ENCODE data around the gene TAB2. TPM values are rescaled to one million over a fixed set of nuclear protein-coding genes. Genes with fewer than 3 reads are reported as not detected.

The TAB2 gene
- total and polyA plus RNA-seq, 2 donors (not counting 1 experiment from before 2014, with no cell fraction given) = 31.6 to 88.5 TPM

- no peaks in the 10 kb centered on the region for H3K27me3 Mint-ChIP-seq
- H3K79me2 ChIP-seq (ENCODE audit: control insufficient read depth, insufficient read depth, low read length) = peaks cover 34% of the 10 kb centered on the region
- DNase-seq (no peak), ATAC-seq (ENCODE audit: low read depth) (no peak)
- no peak for TF ChIP-seq EZH2 (IDR thresholded peaks at IDR 0.05; ENCODE audit: borderline replicate concordance, insufficient read depth, low read depth, low read length, poor library complexity, severe bottlenecking)
- TF ChIP-seq CTCF (IDR thresholded peaks at IDR 0.05) = no peak
- H2AFZ ChIP-seq (ENCODE audit: insufficient read depth, low read depth, low read length, poor library complexity, severe bottlenecking) = no peak overlapping the region
- no peaks in the 10 kb centered on the region for H3K4me1 ChIP-seq (ENCODE audit: control insufficient read depth in 2 of 2, insufficient read depth in 2 of 2, low read length in 2 of 2)
- no peaks in the 10 kb centered on the region for H3K27me3 ChIP-seq (replicated peaks in 1 of 4; ENCODE audit: control extremely low read depth in 1 of 4, control insufficient read depth in 3 of 4, insufficient read depth in 4 of 4, low read length in 3 of 4)
- H4K20me1 ChIP-seq (ENCODE audit: control insufficient read depth, insufficient read depth, low read length, poor library complexity, severe bottlenecking) = peaks cover 26% of the 10 kb centered on the region
- H3K27ac Mint-ChIP-seq = no peak overlapping the region
- ChIA-PET POLR2A (no interaction called here), CTCF (interaction anchor here (0.8 kb wide), 1 partner anchor 364 kb away, joined by 3 read pairs; no protein-coding TSS in a partner anchor)
- intact Hi-C loops (cut with micrococcal nuclease) = no loop called here
- H3K4me1 Mint-ChIP-seq = peaks cover 8% of the 10 kb centered on the region
- no peak overlapping the region for H3K4me2 ChIP-seq (replicated peaks; ENCODE audit: low read depth, low read length, poor library complexity, severe bottlenecking)
- H3K4me3 Mint-ChIP-seq = no peak overlapping the region
- H3K4me3 ChIP-seq (ENCODE audit: control extremely low read depth in 1 of 5, extremely low read depth in 1 of 5, insufficient read depth in 1 of 5, low read depth in 2 of 5, low read length in 4 of 5) = no peak overlapping the region
- H3K9ac ChIP-seq (ENCODE audit: low read length) = no peak overlapping the region
- H3K27ac ChIP-seq (ENCODE audit: low read length in 2 of 2) = no peak overlapping the region
- H3K9me3 Mint-ChIP-seq (ENCODE audit: insufficient read depth) = no peaks in the 10 kb centered on the region
- H3K9me3 ChIP-seq (ENCODE audit: control extremely low read depth in 1 of 3, control insufficient read depth in 2 of 3, insufficient read depth in 1 of 3, low read length in 2 of 3) = peaks cover 0 to under 1% (median 0%) of the 10 kb centered on the region in 3 donors
- H3K36me3 ChIP-seq (replicated peaks in 1 of 2; ENCODE audit: control extremely low read depth in 1 of 2, control insufficient read depth in 1 of 2, extremely low read depth in 1 of 2, insufficient read depth in 2 of 2, low read length in 1 of 2) = peaks cover under 1 to 3% of the 10 kb centered on the region in 2 experiments
Measured at GRCh38 chr6:149392535-149392934, 75.0 kb downstream of the TAB2 start.

- Histone ChIP-seq H3K9me3 (ENCODE audit: control extremely low read depth in 1 of 3, control insufficient read depth in 2 of 3, insufficient read depth in 1 of 3, low read length in 2 of 3) (no peaks in the 10 kb centered on the region), H3K4me3 (ENCODE audit: control extremely low read depth in 1 of 5, extremely low read depth in 1 of 5, insufficient read depth in 1 of 5, low read depth in 2 of 5, low read length in 4 of 5) (no peak overlapping the region), H3K27ac (ENCODE audit: low read length in 2 of 2) (no peak overlapping the region), H3K4me1 (ENCODE audit: control insufficient read depth in 2 of 2, insufficient read depth in 2 of 2, low read length in 2 of 2) (no peaks in the 10 kb centered on the region), H3K27me3 (replicated peaks in 1 of 4; ENCODE audit: control extremely low read depth in 1 of 4, control insufficient read depth in 3 of 4, insufficient read depth in 4 of 4, low read length in 3 of 4) (no peaks in the 10 kb centered on the region), H3K36me3 (replicated peaks in 1 of 2; ENCODE audit: control extremely low read depth in 1 of 2, control insufficient read depth in 1 of 2, extremely low read depth in 1 of 2, insufficient read depth in 2 of 2, low read length in 1 of 2) (peaks cover 0 to 6% of the 10 kb centered on the region in 2 experiments), H3K9ac (ENCODE audit: low read length) (no peak overlapping the region), H2AFZ (ENCODE audit: insufficient read depth, low read depth, low read length, poor library complexity, severe bottlenecking) (no peak overlapping the region), H3K79me2 (ENCODE audit: control insufficient read depth, insufficient read depth, low read length) (peaks cover 28% of the 10 kb centered on the region), H3K4me2 (replicated peaks; ENCODE audit: low read depth, low read length, poor library complexity, severe bottlenecking) (no peak overlapping the region), H4K20me1 (ENCODE audit: control insufficient read depth, insufficient read depth, low read length, poor library complexity, severe bottlenecking) (peaks cover 23% of the 10 kb centered on the region)
- ChIA-PET POLR2A (no interaction called here), CTCF (no interaction called here)
- DNase-seq (no peak), ATAC-seq (ENCODE audit: low read depth) (no peak)
- no peak overlapping the region for H3K4me3 Mint-ChIP-seq
- no peaks in the 10 kb centered on the region for H3K9me3 Mint-ChIP-seq (ENCODE audit: insufficient read depth)
- peaks cover 7% of the 10 kb centered on the region for H3K4me1 Mint-ChIP-seq
- H3K27me3 Mint-ChIP-seq = no peaks in the 10 kb centered on the region
- no peak overlapping the region for H3K27ac Mint-ChIP-seq
- intact Hi-C loops (cut with micrococcal nuclease) = no loop called here
- no peak for TF ChIP-seq EZH2 (IDR thresholded peaks at IDR 0.05; ENCODE audit: borderline replicate concordance, insufficient read depth, low read depth, low read length, poor library complexity, severe bottlenecking)
- no peak for TF ChIP-seq CTCF (IDR thresholded peaks at IDR 0.05)
Measured at GRCh38 chr6:149393002-149393679, 75.6 kb downstream of the TAB2 start.
